Measurements from ENCODE around the gene REPS1.

DNA sequence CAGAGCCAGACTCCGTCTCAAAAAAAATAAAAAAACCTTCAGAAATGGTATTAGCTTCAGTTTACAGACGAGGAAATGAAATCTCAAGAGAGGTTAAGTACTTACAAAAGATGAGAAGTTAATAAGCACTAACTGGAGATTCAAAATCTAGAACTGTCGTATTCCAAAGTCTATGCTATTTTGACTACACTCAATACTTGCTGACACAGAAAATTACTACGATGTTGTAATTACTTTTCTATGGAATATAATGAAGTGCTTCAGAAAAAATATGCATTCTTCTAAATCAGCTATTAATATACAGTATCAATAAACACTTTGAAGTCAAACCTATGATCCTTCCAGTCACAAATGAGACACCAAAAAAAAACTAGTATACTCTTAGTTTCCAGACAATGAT, 12.2 kb downstream of the REPS1 start:
- no peak for TF ChIP-seq POLR2A (IDR thresholded peaks at IDR 0.05)
- TF ChIP-seq, protein P1, sequence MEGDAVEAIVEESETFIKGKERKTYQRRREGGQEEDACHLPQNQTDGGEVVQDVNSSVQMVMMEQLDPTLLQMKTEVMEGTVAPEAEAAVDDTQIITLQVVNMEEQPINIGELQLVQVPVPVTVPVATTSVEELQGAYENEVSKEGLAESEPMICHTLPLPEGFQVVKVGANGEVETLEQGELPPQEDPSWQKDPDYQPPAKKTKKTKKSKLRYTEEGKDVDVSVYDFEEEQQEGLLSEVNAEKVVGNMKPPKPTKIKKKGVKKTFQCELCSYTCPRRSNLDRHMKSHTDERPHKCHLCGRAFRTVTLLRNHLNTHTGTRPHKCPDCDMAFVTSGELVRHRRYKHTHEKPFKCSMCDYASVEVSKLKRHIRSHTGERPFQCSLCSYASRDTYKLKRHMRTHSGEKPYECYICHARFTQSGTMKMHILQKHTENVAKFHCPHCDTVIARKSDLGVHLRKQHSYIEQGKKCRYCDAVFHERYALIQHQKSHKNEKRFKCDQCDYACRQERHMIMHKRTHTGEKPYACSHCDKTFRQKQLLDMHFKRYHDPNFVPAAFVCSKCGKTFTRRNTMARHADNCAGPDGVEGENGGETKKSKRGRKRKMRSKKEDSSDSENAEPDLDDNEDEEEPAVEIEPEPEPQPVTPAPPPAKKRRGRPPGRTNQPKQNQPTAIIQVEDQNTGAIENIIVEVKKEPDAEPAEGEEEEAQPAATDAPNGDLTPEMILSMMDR (IDR thresholded peaks at IDR 0.05) = no peak
